GM12873 (cell line): Measurements from ENCODE around the gene MTMR3.

Experiments used
- TF ChIP-seq, protein P1 (sequence below): IDR thresholded peaks from 2 replicates; pipeline ENCODE4 v1.5.1; 2012; ENCODE audit warnings: low read depth, mild to moderate bottlenecking, moderate library complexity, low read length, control low read depth; ENCODE audit not compliant: insufficient read depth; ENCODE audit errors: missing control alignments

Gene MTMR3

DNA sequence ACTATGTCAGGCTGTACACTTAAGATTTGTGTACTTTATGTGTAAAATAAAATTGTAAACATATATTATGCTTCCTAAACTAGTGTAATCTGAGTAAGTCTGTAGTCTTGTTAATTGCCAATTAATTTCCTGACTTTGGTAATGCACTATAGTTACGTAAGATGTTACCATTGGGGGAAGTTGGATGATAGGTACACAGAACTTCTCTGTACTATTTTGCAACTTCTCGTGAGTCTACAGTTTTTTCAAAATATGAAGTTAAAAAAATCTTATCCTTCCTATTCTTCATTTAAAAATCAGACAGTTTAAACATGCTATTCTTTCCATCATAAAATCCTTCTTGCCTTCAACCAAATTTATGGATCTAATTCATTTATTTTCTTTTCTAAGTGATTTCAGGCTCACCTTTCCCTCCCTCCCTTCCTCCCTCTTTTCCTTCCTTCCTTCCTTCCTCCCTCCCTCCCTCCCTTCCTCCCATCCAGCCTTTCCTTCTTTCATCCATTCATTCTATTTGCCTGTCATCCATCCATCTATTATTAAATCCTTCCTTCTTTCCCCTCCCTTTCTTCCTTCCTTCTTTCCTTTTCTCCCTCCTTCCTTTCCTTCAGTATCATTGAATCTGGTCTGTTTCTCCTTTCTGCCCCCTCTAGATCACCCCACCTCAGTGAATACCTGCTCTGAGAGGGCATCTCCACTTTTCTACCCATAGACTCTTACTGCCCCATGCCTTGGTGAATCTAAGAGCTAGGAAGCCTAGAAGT, 22.8 kb upstream of the MTMR3 start:
- TF ChIP-seq, protein P1, sequence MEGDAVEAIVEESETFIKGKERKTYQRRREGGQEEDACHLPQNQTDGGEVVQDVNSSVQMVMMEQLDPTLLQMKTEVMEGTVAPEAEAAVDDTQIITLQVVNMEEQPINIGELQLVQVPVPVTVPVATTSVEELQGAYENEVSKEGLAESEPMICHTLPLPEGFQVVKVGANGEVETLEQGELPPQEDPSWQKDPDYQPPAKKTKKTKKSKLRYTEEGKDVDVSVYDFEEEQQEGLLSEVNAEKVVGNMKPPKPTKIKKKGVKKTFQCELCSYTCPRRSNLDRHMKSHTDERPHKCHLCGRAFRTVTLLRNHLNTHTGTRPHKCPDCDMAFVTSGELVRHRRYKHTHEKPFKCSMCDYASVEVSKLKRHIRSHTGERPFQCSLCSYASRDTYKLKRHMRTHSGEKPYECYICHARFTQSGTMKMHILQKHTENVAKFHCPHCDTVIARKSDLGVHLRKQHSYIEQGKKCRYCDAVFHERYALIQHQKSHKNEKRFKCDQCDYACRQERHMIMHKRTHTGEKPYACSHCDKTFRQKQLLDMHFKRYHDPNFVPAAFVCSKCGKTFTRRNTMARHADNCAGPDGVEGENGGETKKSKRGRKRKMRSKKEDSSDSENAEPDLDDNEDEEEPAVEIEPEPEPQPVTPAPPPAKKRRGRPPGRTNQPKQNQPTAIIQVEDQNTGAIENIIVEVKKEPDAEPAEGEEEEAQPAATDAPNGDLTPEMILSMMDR: no peak

DNA sequence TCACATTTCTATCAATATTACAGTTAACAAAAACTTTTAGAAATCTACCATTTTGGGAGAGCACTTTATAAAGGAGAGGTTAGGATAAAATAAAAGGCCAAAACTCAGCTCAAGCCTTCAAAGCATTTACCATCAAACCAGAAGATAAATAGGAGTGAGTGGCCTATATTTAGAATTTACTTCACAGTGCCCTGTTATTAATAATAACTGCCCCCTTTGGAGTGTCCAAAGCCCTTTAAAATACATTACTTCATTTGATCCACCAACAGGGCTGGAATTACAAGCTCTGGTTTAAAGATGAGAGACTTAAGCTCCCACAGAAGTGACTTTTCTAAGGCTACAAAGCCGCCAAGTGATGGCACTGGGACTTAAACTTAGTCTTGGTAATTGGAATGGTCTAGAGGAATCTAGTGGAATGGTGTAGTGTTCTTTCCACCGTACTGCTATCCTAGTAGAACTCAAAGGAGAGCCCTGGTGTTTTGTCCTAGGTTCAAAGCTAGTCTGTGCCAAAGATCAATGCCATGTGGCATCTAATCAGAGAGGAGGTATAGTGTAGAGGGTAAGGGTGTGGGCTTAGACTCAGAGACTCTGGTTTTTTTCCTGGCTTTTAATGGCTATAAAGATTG, 21.2 kb upstream of the MTMR3 start:
- TF ChIP-seq, protein P1: no peak

DNA sequence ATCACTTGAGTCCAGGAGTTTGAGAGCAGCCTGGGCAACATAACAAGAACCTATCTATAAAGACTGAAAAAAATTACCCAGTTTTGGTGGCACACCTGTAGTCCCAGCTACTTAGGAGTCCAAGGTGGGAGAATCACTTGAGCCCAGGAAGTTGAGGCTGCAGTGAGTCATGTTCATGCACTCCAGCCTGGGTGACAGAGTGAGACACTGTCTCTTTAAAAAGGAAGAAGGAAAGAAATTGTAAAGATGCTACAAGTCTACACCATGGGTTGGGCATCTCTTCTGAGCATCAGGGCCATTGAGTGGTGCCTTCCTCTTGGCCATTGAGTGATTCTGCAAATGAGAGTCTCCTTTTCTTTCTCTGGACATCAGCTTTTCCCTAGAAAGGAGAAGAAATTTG, 15.7 kb upstream of the MTMR3 start:
- TF ChIP-seq, protein P1: no peak

DNA sequence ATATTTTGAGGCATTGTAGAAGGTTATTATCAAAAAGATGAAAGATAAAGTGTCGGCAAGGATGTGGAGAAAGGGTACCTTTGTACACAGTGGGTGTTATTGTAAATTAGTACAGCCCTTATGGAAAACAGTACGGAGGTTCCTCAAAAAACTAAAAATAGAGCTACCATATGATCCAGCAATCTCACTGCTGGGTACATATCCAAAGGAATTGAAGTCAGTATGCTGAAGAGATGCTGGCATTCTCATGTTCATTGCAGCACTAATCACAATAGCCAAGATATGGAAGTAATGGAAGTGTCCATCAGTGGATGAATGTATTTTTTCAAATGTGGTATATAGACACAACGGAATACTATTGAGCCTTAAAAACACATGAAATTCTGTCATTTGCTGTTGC, 15.1 kb upstream of the MTMR3 start:
- TF ChIP-seq, protein P1: no peak

DNA sequence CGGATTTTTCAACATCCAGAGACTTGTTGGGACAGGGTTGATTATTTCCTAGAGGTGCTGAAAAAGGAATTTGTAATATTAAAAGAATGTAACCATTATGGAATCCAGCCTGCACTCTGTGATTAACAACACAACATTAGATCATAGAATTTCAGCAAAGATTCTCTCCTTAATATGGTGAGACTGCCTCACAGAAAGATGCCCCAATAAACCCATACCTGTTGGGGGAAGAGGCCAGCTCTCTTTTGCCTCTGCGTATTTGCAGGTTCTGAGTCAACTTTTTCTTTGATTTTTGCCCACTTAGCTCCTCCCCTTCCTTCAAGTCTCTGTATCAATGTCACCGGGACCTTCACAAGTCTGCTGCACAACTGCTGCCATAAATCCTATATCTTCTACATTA, 12.4 kb upstream of the MTMR3 start:
- TF ChIP-seq, protein P1: no peak

DNA sequence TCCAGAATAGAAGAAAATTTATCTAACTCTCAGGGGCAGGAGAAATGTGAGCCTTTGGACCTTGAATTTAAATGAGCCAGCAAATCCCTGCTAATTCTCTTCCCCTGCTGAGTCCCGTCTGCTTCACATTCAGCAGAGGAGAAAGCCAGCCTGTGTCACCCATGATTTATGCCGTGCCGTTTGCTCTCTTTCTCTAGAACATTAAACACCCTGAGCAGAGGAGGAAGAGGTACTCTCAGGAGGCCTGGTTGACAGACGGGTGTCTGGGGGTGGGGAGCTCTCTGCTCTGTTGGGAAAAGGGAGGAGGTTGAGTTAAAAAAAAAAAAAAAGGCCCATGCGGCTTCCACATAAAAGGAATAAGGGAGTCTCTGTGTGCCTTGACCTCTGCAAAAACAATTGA, 11.3 kb upstream of the MTMR3 start:
- TF ChIP-seq, protein P1: no peak

DNA sequence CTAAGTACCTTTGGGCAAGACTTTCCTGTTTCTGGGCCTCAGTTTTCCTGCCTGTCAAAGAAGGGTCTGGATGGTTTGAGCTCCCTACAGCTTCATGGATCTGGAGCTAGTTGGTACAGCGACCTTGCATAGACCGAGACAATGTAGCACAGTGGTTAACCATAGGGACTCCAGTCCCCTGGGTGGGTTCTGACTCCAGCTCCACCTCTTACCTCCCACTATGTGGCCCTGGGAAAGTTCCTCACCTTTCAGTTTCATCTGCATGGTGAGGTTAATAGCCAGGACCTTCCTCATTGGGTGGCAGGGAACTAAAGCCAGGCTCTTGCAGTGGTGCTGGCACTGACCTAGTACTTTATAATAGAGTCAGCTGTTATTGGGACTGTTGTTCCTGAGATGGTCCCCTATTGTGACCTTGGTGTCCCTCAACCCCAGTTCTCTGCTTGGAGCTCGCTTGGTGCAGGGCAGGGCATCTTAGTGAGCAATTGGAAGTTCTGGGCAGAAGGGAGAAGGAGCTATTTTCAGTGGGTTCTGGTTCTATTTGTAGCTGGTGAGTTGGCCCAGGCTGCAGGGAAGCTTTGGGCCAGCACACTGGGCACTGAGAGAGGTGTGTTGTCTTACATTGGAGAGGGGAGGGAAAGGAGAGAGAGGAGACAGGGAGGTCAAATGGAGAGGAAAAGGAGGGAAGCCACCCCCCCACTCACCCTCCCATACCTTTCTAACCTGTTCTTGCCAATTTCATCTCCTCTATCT, 10.7 kb upstream of the MTMR3 start:
- TF ChIP-seq, protein P1: no peak
